GM12892 (cell line): ENCODE results near the gene OR52N2.

ENCODE experiments used
- POLR2A ChIP-seq: IDR thresholded peaks from 2 replicates; pipeline ENCODE4 v1.6.1; 2011; ENCODE audit warnings: low read depth, low read length, control low read depth
- POLR2AphosphoS5 ChIP-seq: IDR thresholded peaks from 2 replicates; pipeline ENCODE4 v1.6.1; 2011; ENCODE audit warnings: low read depth, low read length, control low read depth

DNA sequence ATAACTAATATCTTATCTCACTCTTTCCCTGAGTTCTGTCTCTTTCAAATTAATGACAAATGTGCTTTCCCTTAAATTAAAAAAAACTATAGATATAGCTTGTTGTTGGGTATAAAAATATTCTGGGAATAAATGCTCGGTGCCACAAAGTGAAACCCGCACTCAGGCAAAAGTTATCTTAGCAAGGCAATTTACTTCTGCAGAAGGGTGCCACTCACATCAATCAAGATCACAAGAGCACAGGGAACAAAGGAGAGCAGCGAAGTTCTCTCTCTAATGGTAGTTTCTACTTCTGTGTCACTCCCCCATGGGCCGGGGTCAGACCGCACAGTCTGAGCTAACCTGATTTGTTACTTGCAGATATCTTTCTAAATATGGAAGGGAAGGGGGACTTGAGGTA is 4.7 kb upstream of the OR52N2 start:
- TF ChIP-seq POLR2A (no peak), POLR2AphosphoS5 (no peak)
